ENCODE results near the gene KLHL34. TPM values are rescaled to one million over a fixed set of nuclear protein-coding genes. Genes with fewer than 3 reads are reported as not detected.

Gene KLHL34
- total RNA-seq, 2 donors from 2014 or later = not detected

DNA sequence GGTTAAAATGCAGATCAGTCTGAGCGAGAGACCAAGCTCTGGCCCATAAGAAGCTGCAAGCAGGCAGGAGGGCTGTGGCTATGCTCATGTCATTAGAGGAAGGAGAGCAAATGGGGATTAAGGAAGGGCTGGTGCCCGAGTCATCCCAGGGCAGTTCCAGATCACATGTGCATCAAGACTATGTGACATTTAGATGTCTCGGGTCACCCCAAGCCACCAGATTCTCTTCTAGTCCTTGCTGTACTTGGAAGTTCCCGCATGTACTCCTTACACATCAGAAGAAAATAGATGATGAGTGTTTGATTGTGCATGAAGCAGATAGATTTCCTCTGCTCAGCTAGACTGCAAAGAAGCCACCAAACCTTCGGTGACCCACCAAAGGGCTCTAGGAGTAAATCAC, 42.1 kb upstream of the KLHL34 start:
- ATAC-seq (no peak), DNase-seq (no peak)
- intact Hi-C loops (cut with DNase I) = no loop called here
- H3K4me1 ChIP-seq = no peaks in the 10 kb centered on the region
- no peaks in the 10 kb centered on the region for H3K27me3 ChIP-seq
- no peaks in the 10 kb centered on the region for H3K36me3 ChIP-seq (replicated peaks in 1 of 2; ENCODE audit: insufficient read depth in 1 of 2, low read depth in 2 of 2)
- 85 to 87% methylated on average over 5 of the region's 5 CpGs for WGBS, 2 donors
- no peaks in the 10 kb centered on the region for H3K9me3 ChIP-seq
- no peak overlapping the region for H3K4me3 ChIP-seq
- H3K27ac ChIP-seq = no peak overlapping the region
- TF ChIP-seq POLR2A (IDR thresholded peaks at IDR 0.05) = no peak
- TF ChIP-seq, protein P1, sequence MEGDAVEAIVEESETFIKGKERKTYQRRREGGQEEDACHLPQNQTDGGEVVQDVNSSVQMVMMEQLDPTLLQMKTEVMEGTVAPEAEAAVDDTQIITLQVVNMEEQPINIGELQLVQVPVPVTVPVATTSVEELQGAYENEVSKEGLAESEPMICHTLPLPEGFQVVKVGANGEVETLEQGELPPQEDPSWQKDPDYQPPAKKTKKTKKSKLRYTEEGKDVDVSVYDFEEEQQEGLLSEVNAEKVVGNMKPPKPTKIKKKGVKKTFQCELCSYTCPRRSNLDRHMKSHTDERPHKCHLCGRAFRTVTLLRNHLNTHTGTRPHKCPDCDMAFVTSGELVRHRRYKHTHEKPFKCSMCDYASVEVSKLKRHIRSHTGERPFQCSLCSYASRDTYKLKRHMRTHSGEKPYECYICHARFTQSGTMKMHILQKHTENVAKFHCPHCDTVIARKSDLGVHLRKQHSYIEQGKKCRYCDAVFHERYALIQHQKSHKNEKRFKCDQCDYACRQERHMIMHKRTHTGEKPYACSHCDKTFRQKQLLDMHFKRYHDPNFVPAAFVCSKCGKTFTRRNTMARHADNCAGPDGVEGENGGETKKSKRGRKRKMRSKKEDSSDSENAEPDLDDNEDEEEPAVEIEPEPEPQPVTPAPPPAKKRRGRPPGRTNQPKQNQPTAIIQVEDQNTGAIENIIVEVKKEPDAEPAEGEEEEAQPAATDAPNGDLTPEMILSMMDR (IDR thresholded peaks at IDR 0.05) = no peak

DNA sequence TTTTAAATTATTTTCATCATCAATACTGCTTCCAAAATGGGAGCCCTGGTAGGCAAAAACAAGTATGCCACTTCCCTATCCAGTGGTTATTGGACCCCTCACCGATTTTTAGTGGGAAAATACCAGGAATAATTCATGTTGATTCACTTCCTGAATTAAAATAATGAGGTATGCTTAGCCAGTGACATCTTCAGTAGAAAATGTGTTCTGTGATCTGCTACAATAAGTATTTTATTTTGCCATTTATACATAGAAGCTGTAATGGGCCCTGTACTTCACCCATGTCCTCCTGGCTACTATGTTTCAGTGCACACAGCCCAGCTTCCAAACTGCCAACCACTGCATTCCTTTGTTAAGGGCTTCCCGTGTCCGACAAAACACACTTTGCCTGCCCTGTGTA, 41.0 kb upstream of the KLHL34 start:
- 55 to 67% methylated on average over 3 of the region's 3 CpGs for WGBS, 2 donors

DNA sequence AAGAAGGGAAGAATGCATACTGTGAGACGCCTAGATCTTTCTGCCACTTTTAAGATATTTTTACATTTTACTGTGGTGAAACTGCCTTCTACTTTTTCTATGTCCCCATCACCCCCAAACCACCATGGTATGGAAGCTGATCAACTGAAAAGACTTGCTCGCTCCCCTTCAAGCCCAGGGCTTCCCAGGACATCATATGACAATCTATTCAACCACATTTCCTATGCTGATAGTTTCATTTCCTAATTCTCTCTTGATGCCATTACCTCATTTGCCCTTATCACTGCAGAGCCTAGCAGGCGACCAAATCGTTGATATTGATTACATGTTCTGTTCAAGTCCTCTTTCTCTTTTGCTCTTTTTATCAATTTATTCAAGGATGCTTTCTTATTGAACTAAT, 40.1 kb upstream of the KLHL34 start:
- H3K36me3 ChIP-seq (replicated peaks in 1 of 2; ENCODE audit: insufficient read depth in 1 of 2, low read depth in 2 of 2) = no peaks in the 10 kb centered on the region
- no peaks in the 10 kb centered on the region for H3K4me1 ChIP-seq
- no peaks in the 10 kb centered on the region for H3K27me3 ChIP-seq
- no peaks in the 10 kb centered on the region for H3K9me3 ChIP-seq
- no peak for TF ChIP-seq POLR2A (IDR thresholded peaks at IDR 0.05)
- TF ChIP-seq, protein P1 (IDR thresholded peaks at IDR 0.05) = no peak
- intact Hi-C loops (cut with DNase I) = no loop called here
- WGBS, 2 donors = 43 to 62% methylated on average over 4 of the region's 4 CpGs
- H3K4me3 ChIP-seq = no peak overlapping the region
- ATAC-seq (no peak), DNase-seq (no peak)
- H3K27ac ChIP-seq = no peak overlapping the region

More for the DNA sequence above, 41.0 kb upstream of the KLHL34 start:
- TF ChIP-seq, protein P1 (IDR thresholded peaks at IDR 0.05) = no peak
- no peak for TF ChIP-seq POLR2A (IDR thresholded peaks at IDR 0.05)
- Histone ChIP-seq H3K9me3 (no peaks in the 10 kb centered on the region), H3K36me3 (replicated peaks in 1 of 2; ENCODE audit: insufficient read depth in 1 of 2, low read depth in 2 of 2) (no peaks in the 10 kb centered on the region), H3K27me3 (no peaks in the 10 kb centered on the region), H3K4me1 (no peaks in the 10 kb centered on the region), H3K27ac (no peak overlapping the region), H3K4me3 (no peak overlapping the region)
- ATAC-seq = no peak
- intact Hi-C loops (cut with DNase I) = no loop called here
- no peak for DNase-seq

DNA sequence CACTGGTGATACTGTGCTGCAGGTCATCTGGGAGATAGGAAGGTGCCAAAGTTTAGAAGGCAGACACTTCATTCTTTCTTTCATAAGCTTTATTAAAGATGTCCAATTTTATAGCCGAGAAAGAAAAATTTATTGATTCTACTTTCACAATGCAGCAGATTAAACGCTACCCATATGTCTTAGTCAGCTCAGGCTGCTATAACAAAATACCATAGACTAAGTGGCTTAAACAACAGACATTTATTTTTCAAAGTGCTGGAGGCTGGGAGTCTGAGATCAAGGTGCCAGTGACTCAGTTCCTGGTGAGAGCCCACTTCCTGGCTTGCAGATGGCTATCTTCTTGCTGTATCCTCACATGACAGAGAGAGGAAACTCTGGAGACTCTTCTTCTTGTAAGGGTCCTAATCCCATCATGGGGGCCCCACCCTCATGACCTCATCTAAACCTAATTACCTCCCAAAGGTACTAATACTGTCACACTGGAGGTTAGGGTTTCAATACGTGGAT, 33.4 kb upstream of the KLHL34 start:
- Histone ChIP-seq H3K4me3 (no peak overlapping the region), H3K4me1 (no peaks in the 10 kb centered on the region), H3K27me3 (no peaks in the 10 kb centered on the region), H3K36me3 (replicated peaks in 1 of 2; ENCODE audit: insufficient read depth in 1 of 2, low read depth in 2 of 2) (no peaks in the 10 kb centered on the region), H3K27ac (no peak overlapping the region), H3K9me3 (no peaks in the 10 kb centered on the region)
- no peak for DNase-seq
- TF ChIP-seq POLR2A (IDR thresholded peaks at IDR 0.05) = no peak
- TF ChIP-seq, protein P1 (IDR thresholded peaks at IDR 0.05) = no peak
- intact Hi-C loops (cut with DNase I) = no loop called here
- ATAC-seq = no peak
- 76 to 89% methylated on average over 3 of the region's 3 CpGs for WGBS, 2 donors

DNA sequence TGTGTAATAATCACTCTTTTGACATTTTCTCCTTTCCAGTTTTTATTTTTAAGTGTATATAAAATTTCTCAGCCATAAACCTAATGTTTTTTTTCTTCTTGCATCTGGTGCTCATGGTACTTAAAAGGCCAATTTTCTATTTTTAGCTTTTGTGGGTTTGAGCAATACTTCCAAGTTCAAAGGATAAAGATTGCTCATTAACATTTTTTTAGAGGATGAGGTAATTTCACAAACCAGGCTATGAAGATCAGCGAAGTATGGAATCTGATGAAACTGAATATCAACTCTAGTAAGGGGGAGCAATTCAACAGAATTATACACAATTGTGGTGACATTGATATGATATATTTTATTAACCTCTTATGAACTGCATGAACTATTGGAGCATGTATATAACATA, 25.8 kb upstream of the KLHL34 start:
- TF ChIP-seq, protein P1 (IDR thresholded peaks at IDR 0.05) = no peak
- TF ChIP-seq POLR2A (IDR thresholded peaks at IDR 0.05) = no peak
- WGBS, 2 donors = 65 to 78% methylated on average over 1 of the region's 1 CpG
- no peak overlapping the region for H3K27ac ChIP-seq
- ATAC-seq (no peak), DNase-seq (no peak)
- H3K36me3 ChIP-seq (replicated peaks in 1 of 2; ENCODE audit: insufficient read depth in 1 of 2, low read depth in 2 of 2) = no peaks in the 10 kb centered on the region
- no peaks in the 10 kb centered on the region for H3K4me1 ChIP-seq
- no peaks in the 10 kb centered on the region for H3K9me3 ChIP-seq
- H3K27me3 ChIP-seq = no peaks in the 10 kb centered on the region
- no peak overlapping the region for H3K4me3 ChIP-seq
- intact Hi-C loops (cut with DNase I) = no loop called here

Data from body of pancreas (tissue), 4 donors.